GM12874 (cell line): ENCODE measurements around the gene TMEM174.
A peak's percentile ranks its signal among the peaks of the same experiment; 100 is the strongest.

Source experiments
- CTCF ChIP-seq: IDR thresholded peaks from 2 replicates; pipeline ENCODE4 v1.5.1; 2011; ENCODE audit warnings: low read depth, mild to moderate bottlenecking, control low read depth, low read length, moderate library complexity; ENCODE audit not compliant: insufficient read depth

The TMEM174 gene

DNA sequence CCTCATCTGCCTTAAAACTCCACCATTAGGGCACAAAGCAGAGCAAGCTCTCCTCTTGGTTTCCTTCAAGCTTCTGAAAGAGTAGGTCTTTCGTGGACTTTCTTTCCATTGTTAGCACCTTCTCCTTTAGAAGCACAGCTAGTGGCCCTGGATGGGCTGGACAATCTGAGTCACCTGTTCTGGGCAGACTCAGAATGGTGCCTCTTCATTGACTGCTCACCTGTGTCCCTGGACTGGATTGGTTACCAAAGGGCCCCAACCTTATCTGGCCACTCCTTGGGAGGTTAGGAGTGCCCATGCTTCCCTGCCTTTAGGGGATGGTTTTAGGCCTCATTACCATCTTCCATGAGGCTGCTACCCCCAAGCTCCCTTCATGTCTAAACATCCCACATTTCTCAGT lies 23.2 kb downstream of the TMEM174 start:
- TF ChIP-seq CTCF: no peak

DNA sequence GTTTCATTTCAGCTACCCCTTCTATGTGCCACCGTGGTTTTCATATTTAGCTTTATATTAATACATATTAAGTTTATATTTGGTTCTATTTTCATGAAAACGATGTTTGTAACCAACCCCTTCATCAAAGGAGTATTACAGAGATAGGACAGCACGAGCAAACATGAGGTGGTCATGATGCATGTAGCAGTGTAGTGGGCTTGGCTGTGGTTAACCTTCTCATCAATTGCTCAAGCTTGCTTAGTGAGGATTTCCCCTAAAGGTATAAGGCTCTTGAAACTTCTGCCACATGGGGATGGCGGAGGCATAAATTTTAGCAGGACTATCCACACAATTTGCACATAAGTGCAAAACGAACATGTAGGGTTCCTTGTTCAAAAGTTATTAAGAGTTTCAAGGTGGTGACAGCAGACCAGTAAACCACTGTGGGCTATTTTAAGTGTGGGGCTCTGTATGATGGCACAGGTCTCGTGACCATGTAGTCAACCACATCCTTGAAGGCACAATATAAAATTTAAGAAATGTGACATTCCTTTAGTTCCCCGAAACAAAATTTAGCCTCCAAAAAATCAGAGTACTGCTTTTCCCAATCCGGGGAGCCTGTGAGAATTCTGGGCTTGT lies 24.8 kb downstream of the TMEM174 start:
- no peak for TF ChIP-seq CTCF

- no peak for TF ChIP-seq CTCF
These were observed 26.0 kb downstream of the TMEM174 start for GRCh38 chr5:73198833-73199592.

- no peak for TF ChIP-seq CTCF
These were observed 26.7 kb downstream of the TMEM174 start for GRCh38 chr5:73199671-73200070.

- peak; percentile 90 for TF ChIP-seq CTCF
These were observed 28.8 kb downstream of the TMEM174 start for GRCh38 chr5:73201547-73202513.

DNA sequence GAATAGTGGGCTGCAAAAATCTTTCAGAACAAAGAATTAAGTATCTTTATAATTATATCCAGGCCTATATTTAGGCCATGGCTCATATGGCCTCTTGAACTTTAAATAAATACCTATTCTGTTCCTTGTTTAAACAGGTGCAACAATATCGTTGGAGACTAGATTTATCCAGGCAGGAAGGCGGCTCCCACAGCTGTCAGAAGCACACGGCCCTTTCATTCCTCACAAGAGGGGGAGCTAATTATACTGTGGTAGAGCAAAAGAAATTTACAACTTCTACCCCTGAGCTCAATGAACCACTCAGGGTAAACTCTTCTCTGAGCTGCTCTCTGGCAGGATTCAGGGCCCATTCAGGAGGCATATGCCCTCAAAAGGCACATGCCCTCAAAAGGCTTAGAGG lies 31.3 kb downstream of the TMEM174 start:
- TF ChIP-seq CTCF: no peak

DNA sequence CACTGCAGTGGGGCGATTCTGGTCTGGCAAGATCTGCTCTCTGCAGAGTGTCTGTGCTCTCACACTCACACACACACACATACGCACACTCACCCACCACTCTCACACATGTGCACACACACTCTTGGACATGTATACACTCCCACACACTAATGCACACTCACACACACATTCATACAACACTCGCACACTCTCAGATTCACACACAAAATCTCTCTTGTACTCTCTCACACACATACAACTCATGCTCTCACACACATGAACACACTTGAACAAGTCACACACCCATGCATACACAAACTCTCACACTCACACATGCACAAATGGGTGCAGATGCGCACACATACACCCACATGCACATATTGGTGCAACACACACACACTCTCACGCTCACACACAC lies 31.7 kb downstream of the TMEM174 start:
- TF ChIP-seq CTCF: no peak
